ENCODE measurements around the gene PITPNM2.

GRCh38 chr12:123101526-123101925, 49.4 kb downstream of the PITPNM2 start:
- no peak for TF ChIP-seq EP300 (IDR thresholded peaks at IDR 0.05)
- TF ChIP-seq CTCF (IDR thresholded peaks at IDR 0.05): no peak
- no peak for TF ChIP-seq POLR2A (IDR thresholded peaks at IDR 0.05)
